Measurements from ENCODE around the gene PTPRD. TPM values are rescaled to one million over a fixed set of nuclear protein-coding genes. Genes with fewer than 3 reads are reported as not detected.
A peak's percentile ranks its signal among the peaks of the same experiment; 100 is the strongest.

PTPRD gene
- total RNA-seq, 1 donor: 26.3 TPM

- no peak for TF ChIP-seq CTCF (IDR thresholded peaks at IDR 0.05; ENCODE audit: insufficient read depth, low read depth, low read length)
- no peak overlapping the region for H3K4me3 ChIP-seq (ENCODE audit: low read depth, low read length)
- DNase-seq (ENCODE audit: low read depth): peak; percentile 40
Measured at GRCh38 chr9:9752722-9753121, 860.1 kb downstream of the PTPRD start.

- no peak for DNase-seq (ENCODE audit: low read depth)
- TF ChIP-seq CTCF (IDR thresholded peaks at IDR 0.05; ENCODE audit: insufficient read depth, low read depth, low read length): no peak
- H3K4me3 ChIP-seq (ENCODE audit: low read depth, low read length): no peak overlapping the region
Measured at GRCh38 chr9:9751996-9752395, 860.8 kb downstream of the PTPRD start.

- no peak overlapping the region for H3K4me3 ChIP-seq (ENCODE audit: low read depth, low read length)
- no peak for TF ChIP-seq CTCF (IDR thresholded peaks at IDR 0.05; ENCODE audit: insufficient read depth, low read depth, low read length)
- DNase-seq (ENCODE audit: low read depth): no peak
Measured at GRCh38 chr9:9750719-9751118, 862.1 kb downstream of the PTPRD start.

GRCh38 chr9:9749591-9749990, 863.2 kb downstream of the PTPRD start:
- DNase-seq (ENCODE audit: low read depth): no peak
- H3K4me3 ChIP-seq (ENCODE audit: low read depth, low read length): no peak overlapping the region
- TF ChIP-seq CTCF (IDR thresholded peaks at IDR 0.05; ENCODE audit: insufficient read depth, low read depth, low read length): no peak

- no peak overlapping the region for H3K4me3 ChIP-seq (ENCODE audit: low read depth, low read length)
- DNase-seq (ENCODE audit: low read depth): peak; percentile 26
- no peak for TF ChIP-seq CTCF (IDR thresholded peaks at IDR 0.05; ENCODE audit: insufficient read depth, low read depth, low read length)
Measured at GRCh38 chr9:9747787-9748186, 865.0 kb downstream of the PTPRD start.

GRCh38 chr9:9746826-9747225, 866.0 kb downstream of the PTPRD start:
- no peak overlapping the region for H3K4me3 ChIP-seq (ENCODE audit: low read depth, low read length)
- no peak for DNase-seq (ENCODE audit: low read depth)
- no peak for TF ChIP-seq CTCF (IDR thresholded peaks at IDR 0.05; ENCODE audit: insufficient read depth, low read depth, low read length)

GRCh38 chr9:9743822-9744221, 869.0 kb downstream of the PTPRD start:
- no peak for TF ChIP-seq CTCF (IDR thresholded peaks at IDR 0.05; ENCODE audit: insufficient read depth, low read depth, low read length)
- no peak for DNase-seq (ENCODE audit: low read depth)
- no peak overlapping the region for H3K4me3 ChIP-seq (ENCODE audit: low read depth, low read length)

Measured in fibroblast of villous mesenchyme (primary cell).